ENCODE data around the gene PAX2.

PAX2 gene

DNA sequence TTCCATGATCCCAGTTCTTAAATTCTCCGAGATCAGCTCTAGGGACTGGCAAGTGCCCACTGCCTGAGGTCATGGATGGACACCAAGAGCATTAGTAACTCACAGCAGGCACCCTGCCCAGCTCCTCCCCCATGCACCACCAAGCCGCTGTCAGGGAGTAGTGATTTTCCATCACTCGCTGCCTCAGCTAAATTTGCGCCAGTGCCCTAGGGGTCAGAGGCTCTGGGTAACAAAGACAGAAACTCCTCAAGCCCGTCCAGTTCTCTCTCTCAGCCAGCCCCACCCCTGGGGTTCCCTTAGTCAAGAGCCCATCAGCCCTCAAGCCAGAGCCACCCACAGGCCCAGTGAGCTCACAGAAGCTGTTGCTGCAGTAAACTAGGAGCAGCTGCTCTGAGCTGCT, 30.0 kb downstream of the PAX2 start:
- TF ChIP-seq, protein P1, sequence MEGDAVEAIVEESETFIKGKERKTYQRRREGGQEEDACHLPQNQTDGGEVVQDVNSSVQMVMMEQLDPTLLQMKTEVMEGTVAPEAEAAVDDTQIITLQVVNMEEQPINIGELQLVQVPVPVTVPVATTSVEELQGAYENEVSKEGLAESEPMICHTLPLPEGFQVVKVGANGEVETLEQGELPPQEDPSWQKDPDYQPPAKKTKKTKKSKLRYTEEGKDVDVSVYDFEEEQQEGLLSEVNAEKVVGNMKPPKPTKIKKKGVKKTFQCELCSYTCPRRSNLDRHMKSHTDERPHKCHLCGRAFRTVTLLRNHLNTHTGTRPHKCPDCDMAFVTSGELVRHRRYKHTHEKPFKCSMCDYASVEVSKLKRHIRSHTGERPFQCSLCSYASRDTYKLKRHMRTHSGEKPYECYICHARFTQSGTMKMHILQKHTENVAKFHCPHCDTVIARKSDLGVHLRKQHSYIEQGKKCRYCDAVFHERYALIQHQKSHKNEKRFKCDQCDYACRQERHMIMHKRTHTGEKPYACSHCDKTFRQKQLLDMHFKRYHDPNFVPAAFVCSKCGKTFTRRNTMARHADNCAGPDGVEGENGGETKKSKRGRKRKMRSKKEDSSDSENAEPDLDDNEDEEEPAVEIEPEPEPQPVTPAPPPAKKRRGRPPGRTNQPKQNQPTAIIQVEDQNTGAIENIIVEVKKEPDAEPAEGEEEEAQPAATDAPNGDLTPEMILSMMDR (IDR thresholded peaks at IDR 0.05; ENCODE audit: control extremely low read depth, extremely low read depth, low read depth, missing control alignments), result no peak
- CTCF ChIA-PET, result no interaction called here
- no peak for DNase-seq (ENCODE audit: extremely low spot score)
- POLR2A ChIA-PET, result no interaction called here

DNA sequence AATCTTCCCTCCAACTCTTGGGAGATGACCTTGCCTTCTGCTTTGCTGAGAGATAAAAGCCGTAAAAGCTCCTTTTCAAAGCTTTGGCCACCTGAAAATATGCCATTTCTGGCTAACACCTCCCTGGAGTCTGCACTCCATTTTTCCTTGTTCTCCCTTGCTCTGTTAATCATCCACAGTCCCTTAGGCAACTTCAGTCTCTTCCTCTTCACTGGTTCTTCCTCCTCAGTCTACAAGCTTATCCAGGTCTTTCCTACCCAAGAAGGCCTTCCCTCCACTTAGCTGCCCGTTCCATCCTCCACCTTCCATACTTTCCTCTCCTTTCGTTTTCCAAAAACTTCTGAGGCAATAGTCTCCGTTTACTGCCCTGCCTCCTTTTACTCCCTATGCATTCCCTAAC, 30.5 kb downstream of the PAX2 start:
- TF ChIP-seq, protein P1 (IDR thresholded peaks at IDR 0.05; ENCODE audit: control extremely low read depth, extremely low read depth, low read depth, missing control alignments), result no peak
- DNase-seq (ENCODE audit: extremely low spot score), result no peak
- ChIA-PET CTCF (no interaction called here), POLR2A (no interaction called here)

DNA sequence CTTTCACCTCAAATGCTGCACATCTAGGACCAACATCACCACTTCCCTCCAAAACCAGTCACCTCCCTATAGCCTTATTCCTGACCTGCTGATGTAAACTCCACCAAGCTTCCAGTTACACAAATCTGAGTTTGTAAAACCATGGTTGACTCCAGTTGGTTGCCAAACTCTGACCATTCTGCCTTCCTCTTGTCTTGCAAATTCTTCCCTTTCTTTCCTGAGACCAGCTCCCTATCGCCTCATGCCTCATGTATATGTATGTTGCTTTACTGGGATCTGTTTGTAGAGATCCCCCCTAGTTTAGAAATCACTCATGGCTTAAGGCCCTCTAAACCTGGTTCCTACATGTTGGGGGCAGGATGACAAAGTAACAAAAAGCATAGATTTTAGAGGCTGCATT, 31.3 kb downstream of the PAX2 start:
- DNase-seq (ENCODE audit: extremely low spot score), result no peak
- CTCF ChIA-PET, result no interaction called here
- POLR2A ChIA-PET, result no interaction called here
- TF ChIP-seq, protein P1 (IDR thresholded peaks at IDR 0.05; ENCODE audit: control extremely low read depth, extremely low read depth, low read depth, missing control alignments), result no peak

DNA sequence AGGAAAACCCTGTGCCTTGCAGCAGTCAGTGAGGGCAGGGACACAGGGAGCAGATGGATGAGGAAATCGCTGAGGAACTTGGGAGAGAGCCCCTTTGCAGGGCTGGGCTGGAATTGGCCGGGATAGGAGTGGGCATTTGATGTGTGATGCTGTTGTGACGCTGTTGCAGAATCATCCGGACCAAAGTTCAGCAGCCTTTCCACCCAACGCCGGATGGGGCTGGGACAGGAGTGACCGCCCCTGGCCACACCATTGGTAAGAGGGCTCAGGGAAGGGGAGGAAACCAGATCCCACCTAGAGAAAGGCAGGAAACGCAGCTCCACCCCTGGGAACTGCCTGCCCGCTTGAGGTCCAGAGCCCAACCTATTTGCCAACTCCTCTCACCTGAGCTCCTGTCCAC, 33.9 kb downstream of the PAX2 start:
- ChIA-PET CTCF (no interaction called here), POLR2A (no interaction called here)
- TF ChIP-seq, protein P1 (IDR thresholded peaks at IDR 0.05; ENCODE audit: control extremely low read depth, extremely low read depth, low read depth, missing control alignments), result no peak

GRCh38 chr10:100780324-100780723, 34.9 kb downstream of the PAX2 start:
- TF ChIP-seq, protein P1 (IDR thresholded peaks at IDR 0.05; ENCODE audit: control extremely low read depth, extremely low read depth, low read depth, missing control alignments), result no peak
- no peak for DNase-seq (ENCODE audit: extremely low spot score)
- CTCF ChIA-PET, result interaction anchor here (1.3 kb wide), 1 partner anchor 14 kb away, joined by 3 read pairs; no protein-coding TSS in a partner anchor
- POLR2A ChIA-PET, result no interaction called here

More for the DNA sequence above, 33.9 kb downstream of the PAX2 start:
- no peak for DNase-seq (ENCODE audit: extremely low spot score)

DNA sequence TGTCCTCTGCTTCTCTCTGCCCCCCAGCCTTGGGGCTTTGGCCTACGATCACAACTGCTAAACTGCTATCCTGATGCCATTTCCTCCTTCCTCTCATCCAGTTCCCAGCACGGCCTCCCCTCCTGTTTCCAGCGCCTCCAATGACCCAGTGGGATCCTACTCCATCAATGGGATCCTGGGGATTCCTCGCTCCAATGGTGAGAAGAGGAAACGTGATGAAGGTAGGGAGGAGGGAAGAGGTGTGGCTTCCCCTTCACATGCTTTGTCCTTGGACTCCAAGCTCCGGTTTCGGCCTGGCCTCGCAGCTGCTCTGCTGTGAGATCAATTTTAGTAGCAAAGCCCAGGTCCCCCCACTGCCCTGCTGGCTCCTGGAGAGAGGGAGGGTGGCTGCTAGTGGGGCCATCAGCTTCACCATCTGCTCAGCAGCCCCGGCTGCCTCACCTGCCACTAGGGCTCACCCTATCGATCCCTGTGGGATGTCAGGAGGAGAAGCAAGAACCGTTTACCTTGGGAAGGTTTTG, 35.8 kb downstream of the PAX2 start:
- TF ChIP-seq, protein P1 (IDR thresholded peaks at IDR 0.05; ENCODE audit: control extremely low read depth, extremely low read depth, low read depth, missing control alignments), result no peak
- DNase-seq (ENCODE audit: extremely low spot score), result no peak
- ChIA-PET CTCF (interaction anchor here (1.3 kb wide), 1 partner anchor 15 kb away, joined by 3 read pairs; no protein-coding TSS in a partner anchor), POLR2A (no interaction called here)
